Tibial nerve (tissue), 4 donors: ENCODE results near the gene CABP4.
A peak's percentile ranks its signal among the peaks of the same experiment; 100 is the strongest.

Experiments
- CTCF ChIP-seq, 5 experiments: fragments of 200-600 bp in 3 of 5; fragments of 450-650 bp in 2 of 5; sonication (generic) in 3 of 5; IDR thresholded peaks; one replicate each; pipeline ENCODE4 v1.5.1; 2016 to 2019; ENCODE audit warnings: antibody characterized with exemption in 5 of 5, mild to moderate bottlenecking in 3 of 5, moderate library complexity in 2 of 5
- EP300 ChIP-seq, 2 donors: sonication (generic); formaldehyde crosslinking; IDR thresholded peaks; one replicate each; pipeline ENCODE4 v1.6.1; 2017; ENCODE audit warnings: antibody characterized with exemption in 2 of 2, mild to moderate bottlenecking in 1 of 2
- POLR2A ChIP-seq, 2 donors: fragments of 450-650 bp; IDR thresholded peaks; one replicate each; pipeline ENCODE4 v1.6.1; 2017; ENCODE audit warnings: antibody characterized with exemption in 2 of 2, mild to moderate bottlenecking in 2 of 2, moderate library complexity in 2 of 2

- TF ChIP-seq CTCF (IDR thresholded peaks at IDR 0.05) (no peak), EP300 (IDR thresholded peaks at IDR 0.05) (peak in 1 of 2 donors; percentile 50), POLR2A (IDR thresholded peaks at IDR 0.05) (peak in 1 of 2 donors; percentile 6)
These were observed 38.5 kb upstream of the CABP4 start for GRCh38 chr11:67416416-67417335.
